IPS DF 4.7 (cell line): ENCODE data around the gene FAM117B.
A peak's percentile ranks its signal among the peaks of the same experiment; 100 is the strongest.

Experiments used
- DNase-seq: peaks from one replicate; pipeline ENCODE4 v3.0.0-alpha.2; 2013; ENCODE audit warnings: low spot score; ENCODE audit errors: extremely low read depth

Gene FAM117B

DNA sequence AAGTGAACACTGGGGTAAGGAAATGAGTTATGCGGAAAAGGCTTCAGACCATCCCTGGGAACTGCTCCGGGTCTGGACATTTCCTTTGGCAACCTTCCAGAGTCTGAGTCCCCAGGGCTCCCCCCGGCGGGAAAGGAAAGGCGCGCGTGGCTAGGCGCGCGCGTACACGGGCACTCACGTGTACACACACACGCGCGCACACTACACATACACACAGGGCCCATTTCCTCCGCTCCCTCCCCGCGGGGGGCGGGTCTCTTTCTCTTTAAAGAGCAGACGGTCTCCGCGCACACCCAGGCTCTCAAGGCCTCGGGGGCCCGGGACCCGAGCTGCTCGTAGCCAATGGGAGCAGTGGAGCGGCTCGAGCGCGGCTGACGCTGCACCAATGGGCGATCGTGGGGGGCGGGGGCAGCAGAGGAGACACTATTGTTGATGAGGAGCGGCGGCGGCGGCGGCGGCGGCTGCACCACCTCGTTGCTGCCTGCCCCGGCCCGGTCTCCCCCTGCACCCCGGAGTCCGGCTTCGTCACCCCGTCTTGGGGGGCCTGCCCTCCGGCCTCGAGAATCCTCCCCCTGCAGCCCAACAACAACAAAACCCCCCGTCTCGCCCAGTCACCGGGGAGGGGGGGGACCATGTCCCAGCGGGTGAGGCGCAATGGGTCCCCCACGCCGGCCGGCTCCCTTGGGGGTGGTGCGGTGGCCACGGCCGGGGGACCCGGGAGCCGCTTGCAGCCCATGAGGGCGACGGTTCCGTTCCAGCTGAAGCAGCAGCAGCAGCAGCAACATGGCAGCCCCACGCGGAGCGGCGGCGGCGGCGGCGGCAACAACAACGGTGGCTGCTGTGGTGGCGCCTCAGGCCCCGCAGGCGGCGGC lies at the start of gene FAM117B:
TSS of gene FAM117B (plus strand) at position 414 of the 872 bp plus-strand sequence. CDS start at position 633, 219 bp downstream.
- DNase-seq = peak; percentile 72

GRCh38 chr2:202588647-202589581 lies 45.9 kb upstream of the FAM117B start:
- DNase-seq = peak; percentile 58

DNA sequence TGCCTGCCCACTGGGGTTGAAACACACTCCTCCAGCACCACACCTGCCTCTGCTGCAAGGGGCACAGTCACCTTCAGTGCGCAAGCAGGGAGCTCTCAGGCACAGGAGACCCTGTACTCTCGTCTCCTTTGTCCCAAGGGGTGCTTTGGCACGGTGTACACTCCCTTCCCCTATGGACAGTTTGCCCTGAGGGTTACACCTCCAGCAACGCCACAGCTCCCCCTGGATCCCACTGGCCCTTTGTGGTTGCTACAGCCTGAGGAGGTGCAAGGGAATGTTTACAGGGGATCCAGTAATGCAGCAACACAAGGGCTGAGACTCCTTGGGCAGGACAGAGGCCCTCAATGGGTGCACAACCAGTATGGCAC lies 45.2 kb upstream of the FAM117B start:
- DNase-seq = no peak

GRCh38 chr2:202592566-202592965 lies 42.2 kb upstream of the FAM117B start:
- DNase-seq = no peak

DNA sequence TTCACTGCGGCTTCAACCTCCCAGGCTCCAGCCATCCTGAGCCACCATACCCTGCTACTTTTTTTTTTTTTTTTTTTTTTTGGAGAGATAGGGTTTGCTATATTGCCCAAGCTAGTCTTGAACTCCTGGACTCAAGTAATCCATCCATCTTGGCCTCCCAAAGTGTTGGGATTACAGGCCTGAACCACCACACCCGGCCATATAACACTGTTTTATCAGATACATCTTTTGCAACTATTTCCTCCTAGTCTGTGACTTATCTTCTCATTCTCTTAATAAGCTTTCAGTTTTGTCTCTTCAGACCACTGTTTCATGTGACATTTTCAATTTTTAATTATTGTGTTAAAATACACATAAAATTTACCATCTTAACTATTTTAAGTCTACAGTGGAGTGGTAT lies 35.7 kb upstream of the FAM117B start:
- no peak for DNase-seq

- no peak for DNase-seq
These were observed 34.9 kb upstream of the FAM117B start for GRCh38 chr2:202599911-202600310.

GRCh38 chr2:202604699-202605098 lies 30.1 kb upstream of the FAM117B start:
- no peak for DNase-seq

DNA sequence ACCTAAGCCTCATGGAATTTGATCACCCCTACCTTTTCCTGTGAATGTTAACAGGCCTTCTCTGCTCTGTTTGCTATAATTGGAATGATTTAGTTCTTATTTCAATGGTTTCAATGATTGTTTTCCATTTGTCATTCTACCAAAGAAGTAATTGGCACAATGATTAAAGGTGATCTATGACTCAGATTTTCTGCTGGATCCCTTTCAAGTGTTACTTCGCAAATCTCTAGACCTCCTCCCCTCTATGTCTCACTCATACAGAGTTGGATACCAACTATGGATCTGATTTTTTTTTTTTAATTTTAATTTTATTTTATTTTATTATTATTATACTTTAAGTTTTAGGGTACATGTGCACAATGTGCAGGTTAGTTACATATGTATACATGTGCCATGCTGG lies 29.6 kb upstream of the FAM117B start:
- DNase-seq = no peak

DNA sequence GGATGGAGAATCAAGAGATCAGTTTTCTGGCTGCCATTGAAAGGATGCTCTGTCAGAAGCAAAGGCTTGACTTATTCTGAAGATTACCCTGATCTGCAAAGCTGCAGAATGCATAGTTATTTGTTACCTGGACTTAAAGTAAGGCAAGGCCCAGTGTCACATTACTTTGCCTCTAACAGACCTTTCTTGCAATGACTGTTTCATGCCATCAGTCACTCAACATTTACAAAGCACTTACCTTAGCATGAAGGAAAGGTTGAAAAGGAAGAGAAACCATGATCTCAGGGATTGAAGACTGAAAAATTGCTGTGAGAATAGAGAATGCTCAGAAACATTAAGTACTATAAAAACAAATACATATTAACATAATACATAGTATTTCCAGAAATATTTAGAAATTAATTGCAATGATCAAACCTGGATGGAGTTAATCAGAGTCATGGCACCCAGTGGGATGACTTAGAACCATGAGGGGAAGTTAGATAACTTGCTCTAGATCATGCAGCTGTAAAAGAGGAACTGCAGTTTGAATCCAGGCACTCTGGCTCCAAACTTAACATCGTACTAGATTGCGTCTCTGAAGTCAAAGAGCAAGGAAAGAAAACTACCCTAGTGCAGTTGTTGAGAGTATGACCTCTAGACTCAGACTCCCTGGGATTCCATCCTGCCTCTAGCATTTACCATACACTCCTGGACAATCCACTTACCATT lies 26.5 kb upstream of the FAM117B start:
- no peak for DNase-seq

GRCh38 chr2:202609381-202610145 lies 25.2 kb upstream of the FAM117B start:
- no peak for DNase-seq

DNA sequence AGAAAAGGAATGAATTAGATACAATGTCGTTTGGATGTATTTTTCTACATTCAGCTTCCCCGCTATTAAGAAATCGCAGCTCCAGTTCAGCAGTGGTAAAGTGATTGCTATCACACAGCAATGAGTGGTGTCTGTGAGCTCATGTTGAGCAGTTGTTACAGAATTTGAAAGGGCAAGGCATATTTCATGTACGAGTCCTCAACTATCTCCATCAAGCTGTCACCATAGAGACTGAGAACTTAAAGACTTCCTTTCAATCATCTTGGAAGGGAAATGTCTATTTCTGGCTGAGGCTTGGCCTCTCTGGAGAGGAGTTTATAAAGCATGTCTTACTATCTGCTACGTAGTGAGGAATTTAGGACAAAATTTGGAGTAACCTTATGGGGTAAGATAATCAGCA lies 24.4 kb upstream of the FAM117B start:
- no peak for DNase-seq

- DNase-seq = no peak
These were observed 22.6 kb upstream of the FAM117B start for GRCh38 chr2:202612145-202612544.

DNA sequence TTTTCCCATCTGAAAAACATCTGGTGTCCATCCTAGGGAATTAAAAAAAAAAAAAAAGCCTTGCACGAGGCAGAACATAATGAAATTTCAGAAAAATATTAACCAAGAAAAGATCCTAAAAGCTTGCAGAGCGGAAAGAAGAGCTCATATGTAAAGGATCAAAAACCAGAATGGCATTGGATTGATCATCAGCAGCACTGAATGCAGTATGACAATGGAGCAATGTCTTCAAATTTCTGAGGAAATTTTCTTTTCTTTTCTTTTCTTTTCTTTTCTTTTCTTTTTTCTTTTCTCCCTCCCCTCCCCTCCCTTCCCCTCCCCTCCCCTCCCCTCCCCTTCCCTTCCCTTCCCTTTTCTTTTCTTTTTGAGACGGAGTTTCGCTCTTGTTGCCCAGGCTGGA lies 21.3 kb upstream of the FAM117B start:
- no peak for DNase-seq

GRCh38 chr2:202624133-202624532 lies 10.6 kb upstream of the FAM117B start:
- DNase-seq = no peak

DNA sequence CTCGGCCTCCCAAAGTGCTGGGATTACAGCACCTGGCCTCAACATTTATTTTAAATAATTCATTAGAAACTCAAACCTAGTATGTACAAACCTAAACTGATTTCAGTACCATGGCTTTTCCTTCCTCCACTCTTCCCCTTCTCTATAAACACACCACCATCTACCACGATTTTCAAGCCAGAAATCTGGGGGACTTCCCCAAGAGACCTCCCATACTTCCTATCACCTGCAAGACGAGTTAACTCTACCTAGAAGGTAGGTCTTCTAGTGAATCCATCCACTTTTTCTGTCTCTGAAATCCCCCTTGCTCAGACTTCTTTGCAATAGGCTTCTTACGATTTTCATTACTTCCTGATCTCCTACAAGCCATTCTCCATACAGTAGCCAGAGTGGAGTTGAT lies 7.7 kb upstream of the FAM117B start:
- no peak for DNase-seq

- DNase-seq = no peak
These were observed 6.0 kb upstream of the FAM117B start for GRCh38 chr2:202628646-202629198.

DNA sequence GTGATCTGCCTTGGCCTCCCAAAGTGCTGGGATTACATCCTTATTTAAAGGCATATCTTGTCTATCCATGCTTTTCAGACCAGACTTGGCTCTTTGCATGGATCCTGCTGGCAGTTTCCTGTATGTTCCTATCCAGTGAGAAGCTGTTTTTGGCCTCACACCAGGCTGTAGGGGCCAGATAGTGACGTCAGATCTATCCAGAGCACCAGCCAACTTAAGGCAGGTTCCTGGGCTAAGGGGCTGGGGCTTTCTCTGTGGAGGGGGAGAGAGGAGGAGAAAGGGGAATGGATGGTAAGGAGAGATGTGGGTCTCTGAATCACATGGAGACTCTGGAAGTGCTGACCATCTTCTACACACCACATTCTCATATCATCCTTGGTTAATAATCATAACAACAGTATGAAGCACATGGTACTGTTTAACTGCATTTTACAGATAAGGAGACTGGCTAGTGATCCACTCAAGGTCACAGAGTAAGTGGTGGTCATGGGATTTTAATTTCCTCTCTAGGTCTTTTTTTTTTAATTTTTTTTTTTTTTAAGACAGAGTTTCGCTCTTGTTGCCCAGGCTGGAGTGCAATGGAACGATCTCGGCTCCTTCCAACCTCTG lies 2.0 kb upstream of the FAM117B start:
- DNase-seq = no peak

- no peak for DNase-seq
These were observed 1.3 kb upstream of the FAM117B start for GRCh38 chr2:202633470-202633869.

GRCh38 chr2:202635428-202636212 lies 851 bp downstream of the FAM117B start:
- DNase-seq = no peak

DNA sequence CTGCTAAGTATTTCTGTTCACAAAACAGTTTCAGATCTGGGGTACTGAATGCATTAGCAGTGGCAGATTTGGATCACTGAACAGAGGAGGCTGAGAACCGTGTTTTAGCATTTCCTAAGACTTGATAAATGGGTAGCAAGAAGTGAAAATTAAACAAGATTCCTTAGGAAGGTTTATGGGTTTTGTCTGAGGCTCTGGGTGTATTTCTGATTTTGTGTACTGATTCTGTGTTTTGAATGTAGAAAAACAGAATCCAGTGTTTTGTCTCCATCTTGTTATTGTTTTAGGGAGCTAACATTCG lies 1.4 kb downstream of the FAM117B start:
- no peak for DNase-seq
